Retinal pigment epithelial cell (primary cell): ENCODE measurements around the gene SNPH.

Experiments
- DNase-seq: peaks from one replicate; pipeline ENCODE4 v3.0.0-alpha.2; 2010; ENCODE audit warnings: low read depth
- H3K4me3 ChIP-seq: 2 replicates; pipeline ENCODE4 v1.5.1; 2011; ENCODE audit warnings: mild to moderate bottlenecking, low read length, control low read depth, moderate library complexity
- CTCF ChIP-seq: conservative IDR thresholded peaks from 2 replicates; pipeline ENCODE4 v1.5.1; 2011; ENCODE audit warnings: low read depth, low read length, control low read depth, inconsistent platforms

Gene SNPH

DNA sequence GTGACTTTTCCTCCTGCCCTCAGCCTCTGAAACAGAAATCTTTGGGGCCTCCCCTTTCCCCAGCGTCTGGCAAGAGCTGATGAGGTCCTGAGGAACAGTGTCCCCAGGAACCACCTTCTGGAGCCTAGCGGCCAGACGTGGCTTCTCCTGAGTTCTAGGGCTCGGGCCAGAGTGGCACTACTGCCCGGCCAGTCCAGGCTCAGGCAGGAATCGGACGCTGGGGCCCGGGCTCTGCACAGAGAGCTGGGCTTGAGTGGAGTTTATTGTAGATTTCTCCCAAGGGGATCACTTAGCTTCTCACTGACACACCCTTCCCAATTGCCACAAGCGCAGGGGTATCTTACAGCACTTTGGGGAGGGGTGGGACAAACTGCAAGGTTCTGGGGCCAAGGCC lies 42.6 kb downstream of the SNPH start:
- TF ChIP-seq CTCF: no peak

GRCh38 chr20:1309439-1309847 lies 43.3 kb downstream of the SNPH start:
- no peak for TF ChIP-seq CTCF
- DNase-seq: no peak

More for the DNA sequence above, 42.6 kb downstream of the SNPH start:
- H3K4me3 ChIP-seq: no peak overlapping the region
- DNase-seq: no peak

DNA sequence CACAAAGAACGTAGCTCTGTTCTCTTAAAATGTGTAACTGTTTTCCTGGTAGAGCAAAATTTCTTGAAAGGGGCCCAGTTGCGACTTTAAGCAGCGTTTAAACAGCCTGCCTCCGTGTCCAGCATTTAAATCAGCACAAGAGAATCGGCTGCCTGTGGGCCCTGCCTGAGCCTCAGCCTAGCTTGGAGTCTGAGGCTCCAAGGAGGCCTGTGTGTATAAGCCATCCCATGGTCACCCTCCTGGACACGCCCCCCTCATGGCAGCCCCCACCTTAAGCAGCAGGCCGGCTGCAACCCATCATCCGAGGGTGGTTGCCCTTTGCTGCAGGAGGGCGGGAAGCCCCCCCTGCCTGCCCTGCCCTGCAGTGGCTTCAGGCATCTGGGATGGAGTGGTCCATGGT lies 44.0 kb downstream of the SNPH start:
- no peak for DNase-seq
- H3K4me3 ChIP-seq: no peak overlapping the region
- no peak for TF ChIP-seq CTCF

More at GRCh38 chr20:1309439-1309847, 43.3 kb downstream of the SNPH start:
- H3K4me3 ChIP-seq: no peak overlapping the region

GRCh38 chr20:1310506-1311190 lies 44.6 kb downstream of the SNPH start:
- TF ChIP-seq CTCF: no peak
- no peak overlapping the region for H3K4me3 ChIP-seq
- DNase-seq: no peak

DNA sequence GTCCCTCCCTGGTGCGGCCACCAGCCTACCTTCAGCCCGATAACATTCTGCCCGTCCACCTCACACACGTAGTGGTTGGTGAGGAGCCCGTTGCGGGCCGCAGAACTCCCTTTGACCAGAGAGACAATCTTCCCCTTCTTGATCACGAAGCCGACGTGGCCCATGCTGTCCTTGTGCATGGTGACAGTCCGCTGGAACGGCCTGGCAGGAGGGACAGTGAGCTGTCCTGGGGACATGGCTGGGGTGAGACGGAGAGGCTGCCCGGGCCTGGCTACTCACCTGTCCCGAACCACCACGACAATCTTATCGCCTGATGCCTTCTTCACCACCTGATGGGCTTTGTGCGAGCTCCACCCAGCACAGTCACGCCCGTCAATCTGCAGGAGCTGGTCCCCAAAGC lies 46.2 kb downstream of the SNPH start:
- no peak for TF ChIP-seq CTCF
- H3K4me3 ChIP-seq: no peak overlapping the region
- no peak for DNase-seq

GRCh38 chr20:1312904-1313235 lies 46.8 kb downstream of the SNPH start:
- no peak for DNase-seq
- no peak overlapping the region for H3K4me3 ChIP-seq
- TF ChIP-seq CTCF: no peak

DNA sequence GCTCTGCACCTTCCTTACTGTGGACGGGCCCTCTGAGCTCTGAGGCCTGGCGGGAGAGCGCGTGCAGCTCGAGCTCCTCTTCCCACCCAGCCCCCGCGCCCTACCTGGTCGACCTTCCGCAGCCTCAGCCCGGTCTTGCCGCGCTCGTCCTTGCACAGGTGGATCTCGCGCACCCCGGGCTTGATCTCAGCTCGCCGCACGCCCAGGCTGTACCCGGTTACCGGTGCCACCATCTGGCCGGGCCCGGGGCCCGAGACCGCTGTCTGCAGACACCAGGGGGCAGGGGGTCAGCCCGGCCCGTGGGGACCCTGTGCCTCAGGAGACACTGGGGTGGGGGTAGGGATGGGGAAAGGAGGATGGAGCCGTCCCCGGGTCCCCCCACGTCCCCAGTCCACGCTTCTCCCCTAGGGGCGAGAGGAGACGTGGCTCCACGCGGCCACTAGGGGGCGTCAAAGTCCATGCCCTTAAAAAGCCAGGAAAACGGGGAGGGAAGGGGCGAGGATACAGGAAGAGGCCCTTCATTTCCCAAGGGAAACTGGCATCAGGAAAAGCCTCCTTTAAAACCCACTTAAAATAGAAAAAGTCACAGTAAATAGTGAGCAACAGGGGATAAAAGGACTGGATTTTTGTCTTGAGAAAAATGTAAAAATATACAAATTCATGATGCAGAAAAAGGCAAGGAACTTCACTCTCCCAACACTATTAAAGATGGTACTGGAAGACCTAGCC lies 47.3 kb downstream of the SNPH start:
- peak; percentile 97 for TF ChIP-seq CTCF
- H3K4me3 ChIP-seq: peak overlapping the region; percentile 45
- no peak for DNase-seq
